Suprapubic skin (tissue), 4 donors: Measurements from ENCODE around the gene LIPH. TPM values are rescaled to one million over a fixed set of nuclear protein-coding genes. Genes with fewer than 3 reads are reported as not detected.

Source experiments
- DNase-seq, 2 donors: peaks; one replicate each; pipeline ENCODE4 v3.0.0-alpha.2; 2019; ENCODE audit warnings: low spot score in 2 of 2
- H3K27ac ChIP-seq: fragments of 200-600 bp; sonication (generic); one replicate; pipeline ENCODE4 v1.5.1; 2019
- H3K27me3 ChIP-seq: fragments of 200-600 bp; sonication (generic); one replicate; pipeline ENCODE4 v1.5.1; 2019
- H3K36me3 ChIP-seq: fragments of 200-600 bp; sonication (generic); one replicate; pipeline ENCODE4 v1.5.1; 2019
- H3K4me1 ChIP-seq: fragments of 200-600 bp; sonication (generic); one replicate; pipeline ENCODE4 v1.5.1; 2019
- H3K4me3 ChIP-seq: fragments of 200-600 bp; sonication (generic); one replicate; pipeline ENCODE4 v1.5.1; 2019; ENCODE audit warnings: mild to moderate bottlenecking
- H3K9me3 ChIP-seq: fragments of 200-600 bp; sonication (generic); one replicate; pipeline ENCODE4 v1.5.1; 2019
- CTCF ChIP-seq, 2 donors: fragments of 200-600 bp in 1 of 2; fragments of 450-650 bp in 1 of 2; sonication (generic) in 1 of 2; IDR thresholded peaks; one replicate each; pipeline ENCODE4 v1.5.1; 2016 to 2019; ENCODE audit warnings: antibody characterized with exemption in 2 of 2, mild to moderate bottlenecking in 1 of 2, moderate library complexity in 1 of 2
- EP300 ChIP-seq: sonication (generic); formaldehyde crosslinking; IDR thresholded peaks from one replicate; pipeline ENCODE4 v1.6.1; 2017; ENCODE audit warnings: antibody characterized with exemption
- POLR2A ChIP-seq, 2 donors: fragments of 450-650 bp; IDR thresholded peaks; one replicate each; pipeline ENCODE4 v1.6.1; 2017; ENCODE audit warnings: antibody characterized with exemption in 2 of 2, mild to moderate bottlenecking in 2 of 2, moderate library complexity in 2 of 2
- POLR2AphosphoS5 ChIP-seq, 3 donors: sonication (generic); formaldehyde crosslinking; IDR thresholded peaks; one replicate each; pipeline ENCODE4 v1.6.1; 2017; ENCODE audit warnings: antibody characterized with exemption in 3 of 3
- WGBS: methylation state at CpG from one replicate; pipeline ENCODE4 v1.1.5; 2018; 5-methylcytosine and 5-hydroxymethylcytosine counted together
- total RNA-seq, 4 donors: library from RNA; depleted of rRNA; stranded (reverse); fragments of >200 nt; gene quantifications; one replicate each; pipeline ENCODE4 v1.1.0, GENCODE V29; 2016

The LIPH gene
- total RNA-seq, 4 donors from 2014 or later: 10.6 to 18.3 (median 14.7) TPM

GRCh38 chr3:185504636-185505035 lies 47.8 kb downstream of the LIPH start:
- TF ChIP-seq POLR2AphosphoS5 (IDR thresholded peaks at IDR 0.05) (no peak), POLR2A (IDR thresholded peaks at IDR 0.05) (no peak), CTCF (IDR thresholded peaks at IDR 0.05) (no peak), EP300 (no peak)
- Histone ChIP-seq H3K27me3 (no peaks in the 10 kb centered on the region), H3K4me3 (no peak overlapping the region), H3K4me1 (peaks cover under 1% of the 10 kb centered on the region), H3K36me3 (no peaks in the 10 kb centered on the region), H3K9me3 (no peaks in the 10 kb centered on the region), H3K27ac (peak overlapping the region; percentile 72)
- DNase-seq: no peak
- WGBS: 46% methylated on average over 3 of the region's 3 CpGs

GRCh38 chr3:185503521-185503920 lies 48.9 kb downstream of the LIPH start:
- DNase-seq: no peak
- WGBS: 50% methylated on average over 1 of the region's 1 CpG
- Histone ChIP-seq H3K4me1 (peaks cover 7% of the 10 kb centered on the region), H3K27me3 (no peaks in the 10 kb centered on the region), H3K9me3 (no peaks in the 10 kb centered on the region), H3K27ac (peak overlapping the region; percentile 72), H3K36me3 (no peaks in the 10 kb centered on the region), H3K4me3 (no peak overlapping the region)
- TF ChIP-seq EP300 (no peak), CTCF (IDR thresholded peaks at IDR 0.05) (no peak), POLR2AphosphoS5 (IDR thresholded peaks at IDR 0.05) (no peak), POLR2A (IDR thresholded peaks at IDR 0.05) (no peak)

- H3K27ac ChIP-seq: peak overlapping the region; percentile 72
- no peaks in the 10 kb centered on the region for H3K27me3 ChIP-seq
- no peak for TF ChIP-seq EP300
- TF ChIP-seq POLR2A (IDR thresholded peaks at IDR 0.05): no peak
- no peak for TF ChIP-seq POLR2AphosphoS5 (IDR thresholded peaks at IDR 0.05)
- no peak for TF ChIP-seq CTCF (IDR thresholded peaks at IDR 0.05)
- no peaks in the 10 kb centered on the region for H3K36me3 ChIP-seq
- no peak for DNase-seq
- no peak overlapping the region for H3K4me3 ChIP-seq
- H3K4me1 ChIP-seq: peaks cover 7% of the 10 kb centered on the region
- WGBS: 74% methylated on average over 3 of the region's 3 CpGs
- H3K9me3 ChIP-seq: no peaks in the 10 kb centered on the region
These were observed 49.4 kb downstream of the LIPH start for GRCh38 chr3:185502987-185503386.

- TF ChIP-seq POLR2A (IDR thresholded peaks at IDR 0.05): peak in 1 of 2 donors; percentile 58
- TF ChIP-seq POLR2AphosphoS5 (IDR thresholded peaks at IDR 0.05): peak in 2 of 3 donors; percentile 76 to 97
- no peak for TF ChIP-seq EP300
- TF ChIP-seq CTCF (IDR thresholded peaks at IDR 0.05): no peak
- Histone ChIP-seq H3K9me3 (no peaks in the 10 kb centered on the region), H3K4me1 (peaks cover 20% of the 10 kb centered on the region), H3K27me3 (no peaks in the 10 kb centered on the region), H3K27ac (peak within 1 kb of the TSS; percentile 86), H3K4me3 (peak within 1 kb of the TSS; percentile 85), H3K36me3 (peaks cover 31% of the 10 kb centered on the region)
- DNase-seq: peak; percentile 96 to 97
- WGBS: 1% methylated on average over 60 of the region's 82 CpGs
These were observed 53.6 kb downstream of the LIPH start, which contains the start of gene TMEM41A for GRCh38 chr3:185498503-185499396. Gene TMEM41A (minus strand): TSS chr3:185499035. CDS start chr3:185498961, 74 bp downstream.

- Histone ChIP-seq H3K36me3 (peaks cover 92% of the 10 kb centered on the region), H3K27me3 (no peaks in the 10 kb centered on the region), H3K9me3 (no peaks in the 10 kb centered on the region), H3K27ac (no peak overlapping the region), H3K4me1 (peaks cover 10% of the 10 kb centered on the region), H3K4me3 (no peak overlapping the region)
- no peak for DNase-seq
- TF ChIP-seq EP300 (no peak), POLR2A (IDR thresholded peaks at IDR 0.05) (no peak), POLR2AphosphoS5 (IDR thresholded peaks at IDR 0.05) (no peak), CTCF (IDR thresholded peaks at IDR 0.05) (no peak)
- WGBS: 79% methylated on average over 4 of the region's 4 CpGs
These were observed 62.1 kb downstream of the LIPH start for GRCh38 chr3:185490241-185490640.
